SH-SY5Y (cell line): ENCODE measurements around the gene GAPVD1.

Experiments
- GATA2 ChIP-seq: IDR thresholded peaks from 2 replicates; pipeline ENCODE4 v1.6.1; 2011; ENCODE audit warnings: mild to moderate bottlenecking, low read depth, low read length
- GATA3 ChIP-seq: IDR thresholded peaks from 2 replicates; pipeline ENCODE4 v1.6.1; 2011; ENCODE audit warnings: low read depth, mild to moderate bottlenecking, low read length, moderate library complexity

DNA sequence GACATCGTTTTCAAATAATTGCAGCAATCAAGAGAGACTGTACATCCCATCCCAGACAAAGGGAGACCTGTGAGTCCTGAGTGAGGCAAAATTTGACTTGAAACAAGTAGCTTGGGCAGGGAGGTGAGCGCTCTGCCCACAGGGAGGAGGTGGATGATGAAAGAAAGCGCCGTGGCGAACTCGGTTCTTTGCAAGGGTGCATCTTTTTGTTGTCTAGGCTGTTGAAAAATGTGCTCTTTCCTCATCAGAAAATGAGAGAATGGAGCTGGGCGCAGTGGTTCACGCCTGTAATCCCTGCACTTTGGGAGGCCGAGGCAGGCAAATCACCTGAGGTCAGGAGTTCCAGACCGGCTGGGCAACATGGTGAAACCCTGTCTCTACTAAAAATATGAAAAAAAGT, 150.5 kb downstream of the GAPVD1 start:
- TF ChIP-seq GATA3 = no peak
- TF ChIP-seq GATA2 = no peak
